Measurements from ENCODE around the gene DCHS2. TPM values are rescaled to one million over a fixed set of nuclear protein-coding genes. Genes with fewer than 3 reads are reported as not detected.

The DCHS2 gene
- total RNA-seq, 1 experiment from 2014 or later = under 0.01 TPM

GRCh38 chr4:154427149-154427548 is 64.5 kb downstream of the DCHS2 start:
- no peaks in the 10 kb centered on the region for H3K27me3 ChIP-seq
- no peaks in the 10 kb centered on the region for H3K36me3 ChIP-seq
- no peak for DNase-seq
- H3K4me3 ChIP-seq = no peak overlapping the region
- no peaks in the 10 kb centered on the region for H3K9me3 ChIP-seq

- Histone ChIP-seq H3K4me3 (no peak overlapping the region), H3K36me3 (no peaks in the 10 kb centered on the region)
- no peak for DNase-seq
Observed at GRCh38 chr4:154425514-154425913, 66.1 kb downstream of the DCHS2 start.

GRCh38 chr4:154424810-154425484 is 66.7 kb downstream of the DCHS2 start:
- no peak for DNase-seq

More at GRCh38 chr4:154425514-154425913, 66.1 kb downstream of the DCHS2 start:
- Histone ChIP-seq H3K9me3 (no peaks in the 10 kb centered on the region), H3K27me3 (no peaks in the 10 kb centered on the region)

GRCh38 chr4:154422152-154422551 is 69.4 kb downstream of the DCHS2 start:
- Histone ChIP-seq H3K36me3 (no peaks in the 10 kb centered on the region), H3K9me3 (no peaks in the 10 kb centered on the region), H3K27me3 (no peaks in the 10 kb centered on the region), H3K4me3 (no peak overlapping the region)
- DNase-seq = no peak

More at GRCh38 chr4:154424810-154425484, 66.7 kb downstream of the DCHS2 start:
- H3K9me3 ChIP-seq = no peaks in the 10 kb centered on the region
- H3K27me3 ChIP-seq = no peaks in the 10 kb centered on the region
- no peak overlapping the region for H3K4me3 ChIP-seq
- no peaks in the 10 kb centered on the region for H3K36me3 ChIP-seq

GRCh38 chr4:154421618-154422017 is 70.0 kb downstream of the DCHS2 start:
- DNase-seq = no peak
- Histone ChIP-seq H3K9me3 (no peaks in the 10 kb centered on the region), H3K4me3 (no peak overlapping the region)

GRCh38 chr4:154417373-154417673 is 74.3 kb downstream of the DCHS2 start:
- no peak overlapping the region for H3K4me3 ChIP-seq
- no peaks in the 10 kb centered on the region for H3K9me3 ChIP-seq
- no peak for DNase-seq
- no peaks in the 10 kb centered on the region for H3K36me3 ChIP-seq
- no peaks in the 10 kb centered on the region for H3K27me3 ChIP-seq

More at GRCh38 chr4:154421618-154422017, 70.0 kb downstream of the DCHS2 start:
- Histone ChIP-seq H3K27me3 (no peaks in the 10 kb centered on the region), H3K36me3 (no peaks in the 10 kb centered on the region)

- no peaks in the 10 kb centered on the region for H3K27me3 ChIP-seq
- no peak for DNase-seq
- H3K4me3 ChIP-seq = no peak overlapping the region
- H3K36me3 ChIP-seq = no peaks in the 10 kb centered on the region
- no peaks in the 10 kb centered on the region for H3K9me3 ChIP-seq
Observed at GRCh38 chr4:154416190-154416547, 75.4 kb downstream of the DCHS2 start.

GRCh38 chr4:154415313-154415712 is 76.3 kb downstream of the DCHS2 start:
- no peak overlapping the region for H3K4me3 ChIP-seq
- no peaks in the 10 kb centered on the region for H3K36me3 ChIP-seq
- DNase-seq = no peak
- no peaks in the 10 kb centered on the region for H3K27me3 ChIP-seq
- no peaks in the 10 kb centered on the region for H3K9me3 ChIP-seq

- Histone ChIP-seq H3K36me3 (no peaks in the 10 kb centered on the region), H3K9me3 (no peaks in the 10 kb centered on the region), H3K4me3 (no peak overlapping the region), H3K27me3 (no peaks in the 10 kb centered on the region)
- DNase-seq = no peak
Observed at GRCh38 chr4:154414796-154415195, 76.8 kb downstream of the DCHS2 start.

GRCh38 chr4:154414371-154414770 is 77.2 kb downstream of the DCHS2 start:
- no peak for DNase-seq
- Histone ChIP-seq H3K36me3 (no peaks in the 10 kb centered on the region), H3K4me3 (no peak overlapping the region), H3K27me3 (no peaks in the 10 kb centered on the region), H3K9me3 (no peaks in the 10 kb centered on the region)

- DNase-seq = no peak
- no peaks in the 10 kb centered on the region for H3K36me3 ChIP-seq
- no peaks in the 10 kb centered on the region for H3K9me3 ChIP-seq
- H3K27me3 ChIP-seq = no peaks in the 10 kb centered on the region
- no peak overlapping the region for H3K4me3 ChIP-seq
Observed at GRCh38 chr4:154407443-154407842, 84.2 kb downstream of the DCHS2 start.

- Histone ChIP-seq H3K27me3 (no peaks in the 10 kb centered on the region), H3K36me3 (no peaks in the 10 kb centered on the region), H3K9me3 (no peaks in the 10 kb centered on the region), H3K4me3 (no peak overlapping the region)
- no peak for DNase-seq
Observed at GRCh38 chr4:154406018-154406795, 85.4 kb downstream of the DCHS2 start.

GRCh38 chr4:154399259-154399974 is 92.2 kb downstream of the DCHS2 start:
- H3K4me3 ChIP-seq = peak overlapping the region; percentile 25
- no peaks in the 10 kb centered on the region for H3K36me3 ChIP-seq
- no peaks in the 10 kb centered on the region for H3K27me3 ChIP-seq
- H3K9me3 ChIP-seq = no peaks in the 10 kb centered on the region
- DNase-seq = peak; percentile 4

- H3K4me3 ChIP-seq = no peak overlapping the region
- DNase-seq = no peak
- H3K36me3 ChIP-seq = no peaks in the 10 kb centered on the region
- H3K9me3 ChIP-seq = no peaks in the 10 kb centered on the region
- H3K27me3 ChIP-seq = no peaks in the 10 kb centered on the region
Observed at GRCh38 chr4:154390324-154390723, 101.3 kb downstream of the DCHS2 start.

- Histone ChIP-seq H3K27me3 (no peaks in the 10 kb centered on the region), H3K36me3 (no peaks in the 10 kb centered on the region), H3K4me3 (no peak overlapping the region), H3K9me3 (no peaks in the 10 kb centered on the region)
- DNase-seq = no peak
Observed at GRCh38 chr4:154389148-154389547, 102.5 kb downstream of the DCHS2 start.

- no peaks in the 10 kb centered on the region for H3K36me3 ChIP-seq
- H3K4me3 ChIP-seq = no peak overlapping the region
- no peaks in the 10 kb centered on the region for H3K9me3 ChIP-seq
- no peak for DNase-seq
- no peaks in the 10 kb centered on the region for H3K27me3 ChIP-seq
Observed at GRCh38 chr4:154384012-154384411, 107.6 kb downstream of the DCHS2 start.

GRCh38 chr4:154376486-154376885 is 115.1 kb downstream of the DCHS2 start:
- Histone ChIP-seq H3K9me3 (no peaks in the 10 kb centered on the region), H3K4me3 (no peak overlapping the region), H3K36me3 (no peaks in the 10 kb centered on the region), H3K27me3 (peaks cover 5% of the 10 kb centered on the region; the same call in 1 of the 2 replicates)
- DNase-seq = no peak
